NCI-H128 (cell line): Measurements from ENCODE around the gene FCN3.
"Not testable (repeated sequence)": the region's sequence is repeated elsewhere in the genome, so short reads cannot be mapped to it uniquely, and the experiment has no call there.

ENCODE experiments used
- DNase-seq: peaks from one replicate; lab custom pipeline; 2025; ENCODE audit not compliant: unreplicated experiment; lab: John Stamatoyannopoulos, UW

FCN3 gene

DNA sequence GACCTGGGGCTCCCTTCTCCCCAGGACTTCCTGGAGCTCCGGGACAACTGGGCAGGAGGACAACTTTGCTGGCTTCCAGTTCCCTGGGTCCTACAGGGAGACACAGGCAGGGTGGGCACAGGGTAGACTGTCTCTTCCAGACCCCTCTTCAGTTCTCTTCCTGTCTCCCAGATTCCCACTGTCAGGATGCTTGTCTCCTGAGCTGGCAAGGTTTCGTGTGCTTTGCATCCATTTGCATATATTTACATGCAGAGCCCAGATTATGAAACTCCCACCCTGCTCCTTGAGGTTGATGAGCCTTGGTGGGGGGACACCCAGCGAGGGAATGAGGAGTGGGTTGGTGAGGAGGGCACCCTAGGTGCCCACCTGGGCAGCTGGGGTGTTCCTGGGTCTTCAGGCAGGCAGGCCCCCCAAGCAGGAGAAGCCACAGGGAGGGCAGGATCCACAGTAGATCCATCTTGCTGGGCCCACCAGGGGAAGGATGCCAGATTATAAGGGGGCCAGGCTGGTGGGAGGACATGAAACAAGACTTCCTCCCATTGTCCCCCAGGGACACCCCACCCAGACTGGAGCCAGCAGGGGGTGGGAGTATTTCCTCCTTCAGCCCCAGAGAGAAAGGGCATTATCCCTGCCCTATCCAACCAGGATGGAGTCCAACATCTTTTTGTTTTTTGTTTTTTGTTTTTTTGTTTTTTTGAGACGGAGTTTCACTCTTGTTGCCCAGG lies at the start of gene FCN3:
FCN3 (minus strand) TSS at position 463 of the 725 bp plus-strand sequence; CDS start at position 457, 6 bp downstream.
- DNase-seq = no peak

DNA sequence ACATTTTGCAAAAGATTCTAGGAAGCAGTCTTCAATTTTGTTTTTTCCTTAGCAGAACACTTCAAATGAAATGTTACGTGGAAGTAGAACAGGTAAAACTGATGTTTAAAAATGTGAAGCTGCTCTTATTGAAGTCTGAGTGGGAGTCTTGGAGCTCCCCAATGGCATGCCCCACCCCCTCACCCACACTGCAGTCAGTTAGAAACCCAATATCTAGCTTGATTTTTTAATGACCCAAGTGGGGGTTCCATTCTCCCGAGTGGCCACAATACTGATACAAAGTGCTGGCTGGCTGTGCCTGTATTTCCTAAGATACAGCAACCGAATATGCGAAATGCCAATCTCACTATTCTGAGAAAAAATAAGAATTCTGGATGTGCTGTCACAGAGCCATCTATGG lies 49.1 kb upstream of the FCN3 start:
- no peak for DNase-seq

DNA sequence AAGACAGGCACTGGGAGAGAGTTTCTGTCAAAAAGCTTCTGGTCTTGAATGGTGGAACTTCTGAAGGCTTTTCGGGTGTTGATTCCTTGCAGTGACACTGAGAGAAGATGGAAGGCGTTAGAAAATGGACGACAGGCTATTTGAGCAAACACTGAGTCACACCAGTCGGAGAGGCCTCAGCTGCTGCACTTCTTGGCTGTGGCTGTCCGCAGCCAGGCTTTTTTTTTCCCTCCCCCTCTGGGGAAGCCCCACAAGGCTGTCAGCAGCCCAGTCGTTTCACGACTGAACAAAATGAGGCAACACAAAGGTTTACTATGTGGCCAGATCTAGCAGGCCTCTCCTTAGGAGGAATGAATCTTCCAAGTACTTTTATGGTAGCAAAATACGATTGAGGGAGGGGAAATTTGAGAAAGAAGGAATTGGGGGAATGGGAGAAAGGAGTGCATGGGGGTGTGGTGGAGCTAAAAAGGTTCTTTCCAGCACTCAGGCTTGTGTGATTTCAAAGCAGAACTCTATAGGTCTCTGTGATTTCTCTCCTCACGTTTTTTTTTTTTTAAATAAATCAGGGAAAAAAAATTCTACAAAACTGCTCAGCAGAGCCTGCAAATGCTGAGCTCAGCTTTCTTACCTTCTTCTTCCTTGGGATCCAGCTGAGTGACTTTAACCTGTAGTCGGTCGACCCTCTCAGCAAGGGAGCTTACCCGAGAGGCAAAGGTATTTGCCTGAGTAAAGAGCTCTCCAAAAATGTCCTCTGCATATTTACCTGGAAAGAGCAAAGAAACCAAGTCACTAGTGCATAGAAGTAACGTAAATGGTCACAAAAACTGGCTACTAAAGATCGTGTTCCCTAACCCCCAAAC lies 43.9 kb upstream of the FCN3 start:
- DNase-seq = no peak

DNA sequence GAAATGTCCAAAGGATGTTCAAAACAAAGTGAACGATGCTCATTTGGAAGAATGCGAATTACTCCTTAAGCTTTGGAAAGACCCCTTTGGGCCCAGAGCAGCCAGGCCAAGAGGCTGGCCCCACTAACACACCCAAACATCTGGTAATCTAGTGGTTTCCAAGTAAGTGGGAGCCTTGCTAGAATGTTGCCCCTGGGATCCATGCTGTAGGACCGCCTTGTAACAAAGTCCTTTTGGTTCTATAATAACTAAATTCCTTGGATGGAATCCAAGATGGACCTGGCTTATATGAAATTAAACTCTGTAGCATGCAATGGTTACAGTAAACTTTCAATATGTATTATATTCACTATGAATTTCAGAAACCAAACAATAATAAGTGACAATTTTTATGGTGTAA lies 43.1 kb upstream of the FCN3 start:
- no peak for DNase-seq

DNA sequence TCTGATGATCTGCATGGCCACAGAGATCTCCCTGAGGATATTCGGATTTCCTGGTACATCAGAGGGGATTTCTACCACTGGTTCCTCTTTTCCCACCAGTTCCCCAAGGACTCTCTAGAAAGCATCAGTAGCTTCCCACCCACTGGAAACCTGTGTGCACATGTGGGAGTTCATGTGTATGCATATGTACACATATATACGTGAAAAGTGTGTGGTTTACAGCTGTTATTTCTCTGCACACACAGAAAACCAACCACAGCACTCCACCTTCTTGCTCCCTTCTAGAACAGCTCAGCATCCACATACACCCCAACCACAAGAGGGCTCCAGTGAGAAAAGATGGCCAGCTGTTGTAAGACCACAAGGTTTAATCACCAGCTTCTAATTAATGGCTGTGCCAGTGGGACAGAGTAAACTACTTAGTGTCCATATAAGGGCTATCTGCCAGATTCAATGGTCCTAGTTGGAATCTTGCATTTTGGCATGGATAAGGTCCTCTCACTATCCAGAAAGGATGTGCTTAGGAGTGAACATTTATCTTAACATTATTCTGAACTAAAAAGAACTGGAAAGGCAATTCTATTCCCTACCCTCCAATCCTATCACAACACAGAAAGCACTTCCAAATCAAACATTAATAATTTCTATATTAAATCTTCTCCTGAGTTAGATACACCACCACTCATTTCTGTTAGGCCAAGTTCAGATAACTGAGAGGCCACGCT lies 41.9 kb upstream of the FCN3 start:
- no peak for DNase-seq

DNA sequence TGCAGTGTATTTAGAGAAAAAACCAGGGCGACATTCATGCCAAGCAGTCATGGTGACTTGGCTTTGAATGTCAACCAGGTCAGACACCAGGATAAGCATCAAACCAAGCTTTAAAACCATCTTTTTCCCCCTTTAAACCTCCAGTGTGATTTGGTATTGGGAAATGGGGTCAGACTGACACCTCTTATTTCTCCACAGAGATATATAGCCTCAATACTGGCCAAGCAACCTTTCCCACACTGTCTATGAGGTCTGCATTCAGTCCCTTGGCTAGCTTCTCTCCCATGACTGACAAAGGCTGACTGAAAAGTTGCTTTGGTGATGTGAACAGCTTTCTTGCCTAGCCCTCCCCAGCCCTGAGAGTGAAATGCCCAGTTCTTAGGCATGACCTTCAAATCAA lies 39.5 kb upstream of the FCN3 start:
- no peak for DNase-seq

DNA sequence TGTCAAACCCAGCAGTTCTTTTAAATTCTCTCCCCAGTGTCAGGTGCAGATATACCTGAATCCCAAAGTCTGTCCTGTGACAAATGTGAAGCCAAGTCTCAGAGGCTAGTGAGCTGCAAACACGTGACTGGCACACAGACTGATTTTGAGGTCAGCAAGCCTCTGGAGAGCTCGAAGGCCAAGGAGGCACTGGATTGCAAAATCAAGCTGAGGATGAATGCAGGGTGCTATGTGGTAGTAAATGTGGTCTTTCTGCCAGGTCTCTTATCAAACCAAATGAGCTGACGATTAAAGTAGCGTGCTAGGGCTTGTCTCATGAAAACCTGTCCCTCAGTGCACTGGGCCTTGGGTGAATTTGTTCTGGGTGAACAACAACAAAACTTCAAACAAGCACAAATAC lies 38.4 kb upstream of the FCN3 start:
- no peak for DNase-seq

DNA sequence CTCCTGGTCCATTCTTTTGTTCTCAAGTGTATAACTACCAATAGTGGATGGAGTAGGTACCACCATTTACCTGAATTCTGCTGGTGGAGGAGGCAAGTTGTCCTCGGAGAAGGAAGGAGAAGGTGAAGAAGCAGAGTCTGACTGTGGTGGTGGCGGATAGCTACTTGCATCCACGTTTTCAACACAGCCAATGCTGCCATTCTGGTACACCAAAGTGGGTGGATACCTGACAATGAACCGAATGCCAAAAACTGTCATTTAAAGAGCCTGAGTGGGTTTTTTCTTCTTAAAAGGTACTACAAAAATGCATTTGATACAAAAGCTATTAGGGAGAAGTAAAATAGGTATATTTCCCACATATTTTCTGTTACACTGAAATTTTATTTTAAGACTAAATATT lies 37.9 kb upstream of the FCN3 start:
- DNase-seq = no peak

DNA sequence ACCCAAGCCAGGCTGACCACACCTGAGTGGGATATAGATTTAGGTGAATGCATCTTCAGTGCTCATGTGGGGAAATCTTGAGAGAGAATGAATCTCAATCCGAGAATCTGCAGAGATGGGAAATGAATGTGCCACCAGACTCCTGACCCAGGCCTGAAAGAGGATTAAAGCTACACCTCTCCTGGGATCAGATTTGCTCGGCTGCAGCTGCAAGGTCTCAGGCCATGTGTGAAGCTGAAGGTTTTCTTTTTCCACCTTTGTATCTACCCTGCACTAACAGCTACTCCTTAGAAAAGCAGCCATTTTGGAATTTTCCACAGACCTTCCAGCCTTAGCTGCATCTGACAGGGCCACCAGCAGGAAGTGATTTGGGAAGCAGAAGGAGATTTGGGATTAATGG lies 36.1 kb upstream of the FCN3 start:
- DNase-seq = no peak

DNA sequence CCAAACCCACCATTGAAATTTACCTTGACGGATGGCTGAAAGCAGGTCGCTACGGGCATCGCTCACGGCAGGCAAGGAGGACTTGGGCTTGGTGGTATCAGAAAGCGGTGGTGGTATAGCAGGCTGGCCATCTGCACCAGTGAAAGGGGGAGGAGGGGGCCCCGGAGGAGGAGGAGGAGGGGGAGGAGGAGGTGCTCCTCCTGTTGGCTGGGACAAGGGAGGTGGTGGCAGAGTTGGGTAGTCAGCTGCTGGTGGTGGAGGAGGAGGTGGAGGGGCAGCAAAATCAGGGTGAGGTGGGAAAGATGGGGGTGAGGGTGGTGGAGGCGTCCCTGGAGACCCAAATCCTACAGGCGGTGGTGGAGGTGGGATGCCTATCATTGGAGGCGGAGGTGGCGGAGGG lies 35.0 kb upstream of the FCN3 start:
- DNase-seq = no peak

DNA sequence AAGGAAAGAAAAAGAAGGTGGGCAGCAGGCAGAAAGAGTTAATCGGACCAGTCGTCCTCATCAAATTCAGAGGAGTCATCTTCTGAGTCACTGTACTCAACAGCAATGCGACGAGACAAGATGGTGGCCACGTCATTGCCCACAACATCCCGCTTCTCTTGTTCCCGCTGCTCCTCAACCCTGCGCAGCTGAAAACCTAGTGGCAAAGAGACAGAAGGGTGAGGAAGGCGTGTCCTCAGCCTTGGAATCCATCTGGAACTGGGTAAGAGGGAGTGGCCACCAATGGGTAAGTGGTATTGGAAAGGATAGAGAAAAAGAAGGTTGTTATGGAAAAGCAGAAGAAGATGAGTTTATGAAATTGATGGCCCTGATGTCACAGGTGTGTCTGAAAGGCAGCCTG lies 33.5 kb upstream of the FCN3 start:
- DNase-seq = no peak

DNA sequence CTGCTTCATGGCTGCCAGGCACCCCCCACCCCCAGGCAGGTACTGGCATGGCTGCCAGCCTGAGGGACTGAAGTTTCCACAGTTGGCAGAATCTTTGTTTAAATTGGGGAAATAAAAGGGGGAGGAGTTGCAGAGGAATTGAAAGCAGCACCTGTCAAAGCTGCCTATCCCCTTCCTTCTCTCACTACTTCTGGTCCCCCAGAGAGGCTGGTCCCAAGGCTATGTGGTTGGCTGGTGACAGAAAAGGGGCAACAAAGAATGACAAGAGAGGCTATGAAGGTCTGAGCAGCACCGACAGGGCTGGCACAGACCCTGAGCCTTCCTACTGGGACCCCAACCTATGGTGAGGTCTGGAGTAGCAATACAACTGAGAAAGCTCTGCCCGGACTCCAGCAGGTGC lies 32.2 kb upstream of the FCN3 start:
- DNase-seq = not testable (repeated sequence)

DNA sequence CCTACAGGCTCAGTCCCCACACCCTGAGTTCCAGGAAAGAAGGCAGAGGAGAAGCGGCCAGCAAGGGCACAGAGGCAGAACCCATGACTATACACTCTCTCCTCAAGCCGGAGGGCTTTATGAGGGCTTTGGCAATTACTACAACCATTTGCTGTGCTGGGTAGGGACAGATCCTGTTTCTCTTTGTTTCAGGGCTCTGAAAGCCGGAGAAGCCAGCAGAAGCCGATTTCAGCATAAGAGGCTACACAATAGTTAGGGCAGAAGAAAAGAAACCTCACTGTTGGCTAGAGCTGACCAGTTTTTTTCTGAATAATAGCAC lies 31.7 kb upstream of the FCN3 start:
- DNase-seq = no peak

DNA sequence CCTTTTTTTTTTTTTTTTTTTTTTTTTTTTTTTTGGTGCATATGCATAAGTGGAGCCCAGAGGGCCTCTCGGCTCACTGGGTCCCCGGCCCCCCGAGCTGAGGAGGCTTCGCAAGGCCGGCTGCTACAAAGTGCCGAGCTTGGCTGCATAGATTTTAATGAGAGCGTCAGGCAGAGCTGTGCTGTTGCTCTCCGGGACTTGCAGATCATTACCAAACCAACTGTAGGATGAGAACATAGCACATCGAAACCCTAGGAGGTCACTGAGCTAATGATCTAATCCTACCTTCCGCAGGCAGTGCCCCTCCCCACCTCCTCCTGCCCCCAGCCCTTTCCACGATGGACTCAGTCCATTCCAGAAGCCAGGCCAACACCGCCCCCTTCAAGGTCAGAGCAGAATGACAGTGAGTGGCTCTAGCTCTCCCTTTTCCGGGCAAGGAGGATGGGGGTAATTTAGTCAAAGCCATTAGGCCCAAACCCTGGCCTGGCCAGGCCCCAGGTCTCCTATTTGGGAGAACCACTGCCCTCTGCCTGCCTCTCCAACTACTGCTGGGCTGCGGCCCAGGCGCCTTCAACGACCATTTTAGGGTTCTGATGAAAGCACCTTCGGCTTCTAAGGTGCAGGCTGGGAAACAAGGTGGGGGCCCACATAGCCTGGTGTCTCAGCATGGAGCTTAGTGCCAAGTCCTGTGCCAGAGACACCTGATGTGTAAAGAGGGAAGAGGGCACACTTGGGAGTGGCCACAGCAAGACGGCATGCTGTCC lies 31.2 kb upstream of the FCN3 start:
- DNase-seq = not testable (repeated sequence)

DNA sequence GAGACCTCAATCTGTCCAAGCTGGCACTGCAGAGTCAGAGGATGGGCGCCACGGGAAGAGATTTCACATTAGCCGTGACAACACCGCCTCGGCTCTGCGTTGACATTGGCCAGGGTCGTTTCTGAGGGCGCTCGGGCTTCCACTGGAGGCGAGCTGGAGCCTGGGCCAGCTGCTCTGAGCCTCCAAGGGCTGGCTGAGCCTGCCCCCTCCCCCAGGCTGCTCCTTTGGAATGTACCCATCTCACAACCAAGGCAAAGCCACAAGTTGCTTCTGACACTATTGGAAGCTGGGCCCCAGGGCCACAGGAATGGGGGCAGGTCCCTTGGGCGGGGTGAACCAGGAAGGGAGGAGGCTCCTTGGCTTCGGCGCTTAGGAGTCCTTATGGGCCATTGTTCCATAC lies 30.4 kb upstream of the FCN3 start:
- no peak for DNase-seq

DNA sequence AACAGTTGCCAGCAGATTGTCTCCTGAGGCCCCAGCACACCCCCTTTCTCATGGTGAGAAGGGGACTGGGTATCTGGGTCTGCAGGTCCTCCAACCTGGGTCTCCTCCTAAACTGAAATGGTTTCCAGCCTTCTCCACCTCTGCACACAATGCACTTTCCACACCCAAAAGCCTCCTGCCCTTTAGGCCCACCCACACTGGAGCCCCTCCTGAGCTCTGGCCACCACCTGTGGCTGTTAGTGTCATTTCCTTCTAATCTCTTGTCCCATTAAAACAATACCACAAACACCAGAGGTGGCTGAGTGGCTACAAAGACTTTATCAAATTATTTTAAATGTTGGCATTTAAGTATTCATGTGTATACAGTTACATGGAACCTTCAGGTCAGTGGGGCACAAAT lies 29.3 kb upstream of the FCN3 start:
- DNase-seq = no peak

DNA sequence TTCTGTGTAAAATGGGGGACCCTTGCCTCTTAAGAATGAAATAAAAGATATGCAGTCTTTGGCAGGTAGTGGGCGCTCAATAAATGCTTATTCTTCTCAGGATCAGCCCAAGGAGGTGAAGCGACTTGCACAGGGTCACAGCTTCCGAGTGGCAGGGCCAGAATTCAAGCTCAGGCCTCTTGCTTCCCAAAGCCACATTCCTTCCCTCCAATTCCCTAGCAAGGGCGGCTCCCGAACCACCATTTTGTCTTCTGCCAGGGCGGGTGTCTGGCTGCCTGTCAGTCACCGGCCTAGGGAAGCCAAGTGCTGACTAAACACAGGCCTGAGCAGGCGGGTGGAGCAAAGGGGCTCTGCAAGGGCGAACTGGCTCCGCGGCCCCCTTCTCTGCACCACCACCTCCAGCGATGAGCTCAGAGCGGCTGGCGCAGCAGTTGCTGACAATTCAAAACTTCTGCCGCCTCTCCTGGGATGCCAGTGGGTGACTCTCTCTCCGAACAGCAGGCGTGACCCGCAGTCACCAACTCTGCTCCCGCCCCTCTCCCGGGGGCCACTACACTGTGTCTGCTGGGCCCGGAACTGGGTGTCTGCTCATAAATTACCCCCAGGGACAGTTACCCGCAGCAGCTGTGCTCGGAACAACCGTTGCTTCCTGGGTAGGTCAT lies 28.6 kb upstream of the FCN3 start:
- DNase-seq = no peak

DNA sequence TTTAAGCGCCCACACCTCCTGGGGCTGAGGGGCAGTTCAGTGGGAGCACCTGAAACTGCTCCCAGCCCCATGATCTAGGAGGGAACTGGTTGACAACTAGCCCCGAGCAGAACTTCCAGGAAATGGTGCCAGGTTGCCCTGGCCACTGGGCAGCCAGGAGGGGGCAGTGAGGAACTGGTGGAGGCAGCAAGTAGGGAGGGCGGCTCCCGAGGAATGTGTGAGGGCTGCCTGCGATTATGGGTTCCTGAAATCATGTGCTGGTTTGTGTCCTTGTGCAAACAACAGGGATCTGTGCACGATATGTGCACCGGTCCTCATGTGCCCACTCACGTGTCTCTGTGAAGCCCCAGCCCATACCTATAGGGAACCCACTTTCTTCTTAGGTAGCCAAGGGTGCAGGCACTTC lies 27.7 kb upstream of the FCN3 start:
- no peak for DNase-seq

DNA sequence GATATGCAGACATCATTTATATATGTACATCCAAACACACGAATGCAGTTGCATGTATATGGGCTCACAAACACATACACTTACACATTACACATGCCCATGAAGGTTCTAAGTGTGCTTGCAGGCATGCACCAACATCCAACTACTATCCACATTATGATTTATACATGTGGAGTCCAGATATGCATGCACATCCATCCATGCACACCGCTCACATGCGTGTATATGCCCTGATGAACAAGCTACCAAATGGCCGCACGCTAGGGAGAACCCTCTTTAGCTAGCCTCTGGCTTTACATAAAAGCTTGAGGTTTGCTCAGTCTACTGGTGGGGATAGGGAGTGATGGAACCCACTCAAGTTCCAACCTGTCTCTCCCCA lies 26.3 kb upstream of the FCN3 start:
- no peak for DNase-seq

DNA sequence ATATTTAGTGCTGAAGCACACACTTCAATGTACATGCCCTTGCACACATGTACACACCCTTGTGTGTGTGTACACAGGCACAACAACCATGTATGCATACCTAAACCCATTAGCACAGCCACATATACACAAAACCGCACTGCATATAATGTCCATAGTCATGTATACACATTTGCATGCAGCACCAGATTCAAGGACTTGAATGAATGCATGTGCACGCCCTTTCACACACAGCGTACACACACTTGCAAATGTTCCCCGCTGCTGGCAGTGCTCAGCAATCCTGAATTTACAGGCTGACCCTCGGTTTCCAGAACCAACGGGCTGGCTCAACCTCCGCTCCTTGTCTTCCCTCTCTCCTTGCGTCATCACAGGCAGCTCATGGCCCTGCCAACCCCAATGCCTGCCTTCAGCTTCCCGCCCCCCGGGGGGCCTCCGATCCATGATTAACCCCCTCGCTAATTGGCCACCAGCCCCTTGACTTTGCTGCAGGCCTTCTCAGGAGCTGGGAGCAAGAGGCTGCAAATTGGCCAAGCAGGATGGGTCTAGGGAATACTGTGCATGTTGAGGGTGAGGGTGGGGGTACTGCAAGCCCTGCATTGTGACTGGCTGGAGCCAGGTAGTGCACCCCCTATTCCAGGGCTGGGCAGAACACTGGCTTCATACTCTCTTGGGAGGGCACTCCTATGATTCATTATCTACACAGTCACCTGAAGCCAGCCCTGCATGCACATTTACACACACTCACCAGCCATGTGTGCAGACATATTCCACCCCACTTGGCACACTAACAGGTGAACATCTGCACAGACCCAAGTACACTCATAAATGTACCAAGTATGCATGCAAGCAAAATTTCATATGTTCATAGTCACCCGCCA lies 25.7 kb upstream of the FCN3 start:
- no peak for DNase-seq
